ENCODE data around the gene PALLD. TPM values are rescaled to one million over a fixed set of nuclear protein-coding genes. Genes with fewer than 3 reads are reported as not detected.
"Not testable (repeated sequence)": the region's sequence is repeated elsewhere in the genome, so short reads cannot be mapped to it uniquely, and the experiment has no call there.

Gene PALLD
- total RNA-seq, 1 donor from 2014 or later = 58.7 TPM

DNA sequence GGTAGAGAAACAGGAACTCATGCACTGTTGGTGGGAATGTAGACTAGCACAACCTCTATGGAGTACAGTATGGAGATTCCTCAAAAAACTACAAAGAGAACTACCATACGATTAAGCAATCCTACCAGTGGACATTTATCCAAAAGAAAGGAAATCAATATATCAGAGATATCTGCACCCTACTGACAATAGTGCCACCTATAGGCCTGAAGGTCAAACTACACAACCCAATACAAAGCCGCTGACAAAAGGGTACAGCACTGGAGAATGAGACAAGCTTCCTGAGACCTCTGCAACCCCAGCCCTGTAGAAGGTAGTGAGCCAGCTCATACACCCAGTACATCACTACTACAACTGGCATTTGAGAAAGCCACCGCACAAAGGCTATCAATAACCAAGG, 446.1 kb downstream of the PALLD start:
- no peak overlapping the region for H3K27ac Mint-ChIP-seq (ENCODE audit: unreplicated experiment)

DNA sequence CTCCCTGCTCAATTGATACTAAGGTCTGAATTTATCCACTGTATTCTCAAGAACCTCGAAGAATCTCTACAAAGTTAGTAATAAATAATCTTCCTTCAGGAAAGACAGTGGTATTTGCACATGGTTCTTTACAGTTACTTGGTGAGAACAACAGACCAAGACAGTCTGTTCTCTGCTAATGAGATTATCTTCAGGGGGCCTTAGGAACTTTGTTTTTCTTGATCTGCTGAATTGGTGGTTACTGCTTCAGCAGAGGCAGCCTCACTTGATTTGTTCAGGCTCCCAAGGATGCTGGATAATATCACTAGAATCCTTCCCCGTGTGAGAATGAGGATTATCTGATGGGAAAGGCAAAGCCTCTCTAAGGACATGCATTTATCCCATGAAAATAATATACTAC, 448.4 kb downstream of the PALLD start:
- H3K9me3 Mint-ChIP-seq = peaks cover 35% of the 10 kb centered on the region
- H3K27ac Mint-ChIP-seq (ENCODE audit: unreplicated experiment) = no peak overlapping the region
- no peaks in the 10 kb centered on the region for H3K27me3 Mint-ChIP-seq (ENCODE audit: low read depth)
- H3K4me1 Mint-ChIP-seq = no peaks in the 10 kb centered on the region
- DNase-seq (ENCODE audit: low read depth, low spot score) = no peak
- H3K4me3 Mint-ChIP-seq = no peak overlapping the region
- TF ChIP-seq, protein P1, sequence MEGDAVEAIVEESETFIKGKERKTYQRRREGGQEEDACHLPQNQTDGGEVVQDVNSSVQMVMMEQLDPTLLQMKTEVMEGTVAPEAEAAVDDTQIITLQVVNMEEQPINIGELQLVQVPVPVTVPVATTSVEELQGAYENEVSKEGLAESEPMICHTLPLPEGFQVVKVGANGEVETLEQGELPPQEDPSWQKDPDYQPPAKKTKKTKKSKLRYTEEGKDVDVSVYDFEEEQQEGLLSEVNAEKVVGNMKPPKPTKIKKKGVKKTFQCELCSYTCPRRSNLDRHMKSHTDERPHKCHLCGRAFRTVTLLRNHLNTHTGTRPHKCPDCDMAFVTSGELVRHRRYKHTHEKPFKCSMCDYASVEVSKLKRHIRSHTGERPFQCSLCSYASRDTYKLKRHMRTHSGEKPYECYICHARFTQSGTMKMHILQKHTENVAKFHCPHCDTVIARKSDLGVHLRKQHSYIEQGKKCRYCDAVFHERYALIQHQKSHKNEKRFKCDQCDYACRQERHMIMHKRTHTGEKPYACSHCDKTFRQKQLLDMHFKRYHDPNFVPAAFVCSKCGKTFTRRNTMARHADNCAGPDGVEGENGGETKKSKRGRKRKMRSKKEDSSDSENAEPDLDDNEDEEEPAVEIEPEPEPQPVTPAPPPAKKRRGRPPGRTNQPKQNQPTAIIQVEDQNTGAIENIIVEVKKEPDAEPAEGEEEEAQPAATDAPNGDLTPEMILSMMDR (conservative IDR thresholded peaks at IDR 0.05) = no peak
- H3K36me3 Mint-ChIP-seq (ENCODE audit: low read depth) = peaks cover 40% of the 10 kb centered on the region

More for the DNA sequence above, 446.1 kb downstream of the PALLD start:
- no peaks in the 10 kb centered on the region for H3K4me1 Mint-ChIP-seq
- peaks cover 31% of the 10 kb centered on the region for H3K9me3 Mint-ChIP-seq
- TF ChIP-seq, protein P1 (conservative IDR thresholded peaks at IDR 0.05) = peak; percentile 57
- H3K4me3 Mint-ChIP-seq = no peak overlapping the region
- H3K27me3 Mint-ChIP-seq (ENCODE audit: low read depth) = no peaks in the 10 kb centered on the region
- peaks cover 51% of the 10 kb centered on the region for H3K36me3 Mint-ChIP-seq (ENCODE audit: low read depth)
- no peak for DNase-seq (ENCODE audit: low read depth, low spot score)

DNA sequence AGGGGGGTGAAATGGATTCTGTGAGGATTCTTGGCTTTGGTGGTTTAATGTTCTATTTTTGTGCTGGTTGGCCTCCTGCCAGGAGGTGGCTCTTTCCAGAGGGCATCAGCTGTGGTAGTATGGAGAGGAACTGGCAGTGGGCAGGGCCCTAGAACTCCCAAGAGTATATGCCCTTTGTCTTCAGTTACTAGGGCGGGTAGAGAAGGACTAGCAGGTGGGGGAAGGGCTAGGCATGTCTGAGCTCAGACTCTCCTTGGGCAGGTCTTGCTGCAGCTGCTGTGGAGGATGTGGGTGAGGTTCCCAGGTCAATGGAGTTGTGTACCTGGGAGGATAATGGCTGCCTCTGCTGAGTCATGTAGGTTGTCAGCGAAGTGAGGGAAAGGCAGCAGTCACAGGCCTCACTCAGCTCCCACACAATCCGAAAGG, 456.0 kb downstream of the PALLD start:
- peaks cover 31% of the 10 kb centered on the region for H3K9me3 Mint-ChIP-seq
- DNase-seq (ENCODE audit: low read depth, low spot score); H3K4me3 Mint-ChIP-seq; H3K4me1 Mint-ChIP-seq; H3K27me3 Mint-ChIP-seq (ENCODE audit: low read depth); H3K27ac Mint-ChIP-seq (ENCODE audit: unreplicated experiment): not testable (repeated sequence)
- peaks cover 44% of the 10 kb centered on the region for H3K36me3 Mint-ChIP-seq (ENCODE audit: low read depth)

DNA sequence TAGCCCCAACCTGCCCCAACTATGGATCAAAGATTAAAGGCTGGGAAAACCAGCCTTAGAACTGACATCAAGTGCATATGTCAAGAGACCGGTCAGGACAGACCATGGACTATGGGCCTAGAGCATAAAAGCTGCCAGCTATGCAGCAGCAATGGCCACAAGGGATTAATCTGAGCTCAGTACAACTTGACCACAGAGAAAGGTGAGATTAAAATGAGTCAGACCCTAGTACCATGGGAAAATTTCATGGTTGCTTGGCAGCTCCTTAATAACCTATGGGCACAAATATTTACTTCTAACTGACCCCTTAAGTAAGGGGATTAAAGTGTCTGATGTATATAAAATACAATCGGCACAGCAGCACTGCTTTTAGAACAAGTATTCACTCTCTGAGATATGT, 458.8 kb downstream of the PALLD start:
- Mint-ChIP-seq H3K27ac (ENCODE audit: unreplicated experiment) (no peak overlapping the region), H3K9me3 (peaks cover 21% of the 10 kb centered on the region), H3K27me3 (ENCODE audit: low read depth) (no peaks in the 10 kb centered on the region), H3K4me1 (no peaks in the 10 kb centered on the region), H3K36me3 (ENCODE audit: low read depth) (peaks cover 45% of the 10 kb centered on the region), H3K4me3 (no peak overlapping the region)
- DNase-seq (ENCODE audit: low read depth, low spot score) = no peak
- TF ChIP-seq, protein P1 (conservative IDR thresholded peaks at IDR 0.05) = no peak

DNA sequence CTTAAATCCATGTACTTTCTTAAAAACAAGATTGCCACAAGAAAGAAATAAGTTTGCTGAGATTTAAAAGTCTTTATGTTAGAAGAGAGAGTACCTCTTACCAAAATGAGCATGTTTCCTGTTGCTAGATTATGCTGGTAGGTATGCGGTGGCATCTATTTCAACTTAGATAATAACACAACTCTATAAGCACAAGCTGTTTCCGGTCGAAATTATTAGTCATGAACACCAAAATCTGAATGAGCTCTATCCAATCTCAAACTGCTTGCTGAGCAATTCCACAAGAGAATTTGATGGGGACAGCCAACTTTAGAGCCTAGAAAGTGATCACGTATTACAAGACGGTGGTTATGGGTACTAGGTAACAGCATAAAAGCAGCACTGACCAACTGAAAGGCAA, 463.9 kb downstream of the PALLD start:
- no peaks in the 10 kb centered on the region for H3K4me1 Mint-ChIP-seq
- peaks cover 40% of the 10 kb centered on the region for H3K36me3 Mint-ChIP-seq (ENCODE audit: low read depth)
- DNase-seq (ENCODE audit: low read depth, low spot score) = no peak
- H3K9me3 Mint-ChIP-seq = peaks cover 15% of the 10 kb centered on the region
- no peak overlapping the region for H3K27ac Mint-ChIP-seq (ENCODE audit: unreplicated experiment)
- no peaks in the 10 kb centered on the region for H3K27me3 Mint-ChIP-seq (ENCODE audit: low read depth)
- TF ChIP-seq, protein P1 (conservative IDR thresholded peaks at IDR 0.05) = no peak
- H3K4me3 Mint-ChIP-seq = no peak overlapping the region

DNA sequence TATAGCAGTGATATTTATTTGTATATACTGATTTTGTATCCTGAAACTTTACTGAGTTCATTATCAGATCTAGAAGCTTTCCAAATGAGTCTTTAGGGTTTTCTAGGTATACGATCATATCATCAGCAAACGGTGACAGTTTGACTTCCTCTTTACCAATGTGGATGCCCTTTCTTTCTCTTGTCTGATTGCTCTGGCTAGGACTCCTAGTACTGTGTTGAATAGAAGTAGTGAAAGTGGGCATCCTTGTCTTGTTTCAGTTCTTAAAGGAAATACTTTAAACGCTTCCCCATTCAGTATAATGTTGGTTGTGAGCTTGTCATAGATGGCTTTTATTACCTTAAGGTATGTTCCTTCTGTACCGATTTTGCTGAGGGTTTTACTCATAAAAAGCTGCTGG, 475.7 kb downstream of the PALLD start:
- Mint-ChIP-seq H3K36me3 (ENCODE audit: low read depth) (peaks cover 37% of the 10 kb centered on the region), H3K4me3 (no peak overlapping the region), H3K27me3 (ENCODE audit: low read depth) (no peaks in the 10 kb centered on the region), H3K27ac (ENCODE audit: unreplicated experiment) (no peak overlapping the region), H3K4me1 (no peaks in the 10 kb centered on the region), H3K9me3 (peaks cover 30% of the 10 kb centered on the region)
- DNase-seq (ENCODE audit: low read depth, low spot score) = no peak
- TF ChIP-seq, protein P1 (conservative IDR thresholded peaks at IDR 0.05) = no peak

Other genes with a start within 250 kb of the PALLD start
- 2.1 and 3.7 TPM in 2 replicates for gene DDX60, start 178.3 kb upstream of the PALLD start, total RNA-seq
- gene DDX60L, start 16.6 kb upstream of the PALLD start, total RNA-seq = 1.6 and 3.2 TPM in 2 replicates

All from neural crest cell (in vitro differentiated cells).